Endodermal cell (in vitro differentiated cells): ENCODE measurements around the gene MTA3. TPM values are rescaled to one million over a fixed set of nuclear protein-coding genes. Genes with fewer than 3 reads are reported as not detected.

ENCODE experiments used
- DNase-seq: peaks from one replicate; pipeline ENCODE4 v3.0.0-alpha.2; 2017
- H3K27ac ChIP-seq: 2 replicates; pipeline ENCODE4 v1.5.1; 2013; ENCODE audit warnings: mild to moderate bottlenecking, low read depth, low read length, moderate library complexity
- H3K27me3 ChIP-seq: 2 replicates; pipeline ENCODE4 v1.6.1; 2013; ENCODE audit warnings: mild to moderate bottlenecking, low read length, moderate library complexity; ENCODE audit not compliant: insufficient read depth, control insufficient read depth, poor library complexity, severe bottlenecking
- H3K36me3 ChIP-seq: 2 replicates; pipeline ENCODE4 v1.7.0; 2013; ENCODE audit warnings: mild to moderate bottlenecking, low read length, moderate library complexity; ENCODE audit not compliant: control insufficient read depth, insufficient read depth
- H3K4me1 ChIP-seq: one replicate; pipeline ENCODE4 v1.7.0; 2013; ENCODE audit warnings: low read length; ENCODE audit not compliant: control insufficient read depth, insufficient read depth
- H3K4me3 ChIP-seq: 2 replicates; pipeline ENCODE4 v1.5.1; 2013; ENCODE audit warnings: mild to moderate bottlenecking, low read length, moderate library complexity
- H3K9ac ChIP-seq: 2 replicates; pipeline ENCODE4 v1.6.1; 2013; ENCODE audit warnings: mild to moderate bottlenecking, low read length, moderate library complexity; ENCODE audit not compliant: poor library complexity, severe bottlenecking; ENCODE audit errors: extremely low read depth
- H3K9me3 ChIP-seq: 2 replicates; pipeline ENCODE4 v1.6.1; 2013; ENCODE audit warnings: mild to moderate bottlenecking, low read length, moderate library complexity; ENCODE audit not compliant: control insufficient read depth
- H3K27ac Mint-ChIP-seq: 2 replicates; pipeline ENCODE4 v1.8.0; 2020; ENCODE audit warnings: mixed read lengths
- H3K27me3 Mint-ChIP-seq: 2 replicates; pipeline ENCODE4 v1.8.0; 2021; ENCODE audit warnings: mild to moderate bottlenecking, mixed read lengths; ENCODE audit not compliant: insufficient read depth
- H3K36me3 Mint-ChIP-seq: 2 replicates; pipeline ENCODE4 v1.8.0; 2020; ENCODE audit warnings: low read depth, mixed read lengths
- H3K4me1 Mint-ChIP-seq: 2 replicates; pipeline ENCODE4 v1.8.0; 2020; ENCODE audit warnings: mixed read lengths
- H3K4me3 Mint-ChIP-seq: 2 replicates; pipeline ENCODE4 v1.8.0; 2020; ENCODE audit warnings: mild to moderate bottlenecking, moderate library complexity, mixed read lengths
- H3K9me3 Mint-ChIP-seq: 2 replicates; pipeline ENCODE4 v1.8.0; 2020; ENCODE audit warnings: mild to moderate bottlenecking, mixed read lengths
- CTCF ChIP-seq: fragments of 200-600 bp; sonication (generic); conservative IDR thresholded peaks from 2 replicates; pipeline ENCODE4 v1.5.0; 2021; ENCODE audit warnings: antibody characterized with exemption, mild to moderate bottlenecking
- WGBS, 2 experiments: methylation state at CpG; one replicate each; pipeline versions ENCODE4 v1.1.5 to v1.1.7; 2013; ENCODE audit warnings: missing lambda C conversion rate in 2 of 2, mixed read lengths in 1 of 2; ENCODE audit not compliant: insufficient coverage in 1 of 2, insufficient read length in 1 of 2; 5-methylcytosine and 5-hydroxymethylcytosine counted together
- total RNA-seq, 2 donors: library from RNA; stranded (reverse); fragmentation: NEBNext Ultra II Directional in 1 of 2; extraction: Animal tissue kit (Norgen Biotek cat#: 25700) in 1 of 2; gene quantifications; 2 replicates in 1 of 2; 3 replicates in 1 of 2; pipeline ENCODE4 v1.2.1, GENCODE V29; 2021

Gene MTA3
- total RNA-seq, 2 donors from 2014 or later = 138 to 154 TPM

- H3K4me1 ChIP-seq = no peaks in the 10 kb centered on the region
- peaks cover 8% of the 10 kb centered on the region for H3K9me3 ChIP-seq
- H3K27me3 Mint-ChIP-seq = no peaks in the 10 kb centered on the region
- peaks cover 9% of the 10 kb centered on the region for H3K36me3 ChIP-seq
- 92 to 98% methylated on average over 3 of the region's 3 CpGs for WGBS, 2 experiments
- no peak overlapping the region for H3K4me3 ChIP-seq
- no peak for TF ChIP-seq CTCF
- H3K36me3 Mint-ChIP-seq = peaks cover 20% of the 10 kb centered on the region
- H3K27me3 ChIP-seq = no peaks in the 10 kb centered on the region
- H3K27ac Mint-ChIP-seq = no peak overlapping the region
- H3K9ac ChIP-seq = no peak overlapping the region
- no peak for DNase-seq
- H3K27ac ChIP-seq = no peak overlapping the region
- no peaks in the 10 kb centered on the region for H3K4me1 Mint-ChIP-seq
- H3K9me3 Mint-ChIP-seq = peaks cover 7% of the 10 kb centered on the region
- no peak overlapping the region for H3K4me3 Mint-ChIP-seq
Observed at GRCh38 chr2:42747422-42747821, 179.0 kb downstream of the MTA3 start.

GRCh38 chr2:42748840-42749239 is 180.4 kb downstream of the MTA3 start:
- no peak overlapping the region for H3K27ac ChIP-seq
- Mint-ChIP-seq H3K9me3 (no peaks in the 10 kb centered on the region), H3K27me3 (no peaks in the 10 kb centered on the region), H3K27ac (no peak overlapping the region), H3K4me1 (no peaks in the 10 kb centered on the region), H3K4me3 (no peak overlapping the region), H3K36me3 (peaks cover 11% of the 10 kb centered on the region)
- H3K4me3 ChIP-seq = no peak overlapping the region
- no peak overlapping the region for H3K9ac ChIP-seq
- TF ChIP-seq CTCF = no peak
- H3K36me3 ChIP-seq = peaks cover 6% of the 10 kb centered on the region
- no peaks in the 10 kb centered on the region for H3K27me3 ChIP-seq
- WGBS, 2 experiments = 81 to 93% methylated on average over 2 to 4 of the region's 4 CpGs
- no peaks in the 10 kb centered on the region for H3K4me1 ChIP-seq
- no peak for DNase-seq
- no peaks in the 10 kb centered on the region for H3K9me3 ChIP-seq

GRCh38 chr2:42752314-42752713 is 183.9 kb downstream of the MTA3 start:
- no peak overlapping the region for H3K9ac ChIP-seq
- Mint-ChIP-seq H3K27ac (no peak overlapping the region), H3K4me3 (no peak overlapping the region), H3K27me3 (no peaks in the 10 kb centered on the region), H3K9me3 (no peaks in the 10 kb centered on the region), H3K36me3 (peaks cover 16% of the 10 kb centered on the region), H3K4me1 (peaks cover 6% of the 10 kb centered on the region)
- 90% methylated on average over 1 to 2 of the region's 2 CpGs for WGBS, 2 experiments
- peaks cover 6% of the 10 kb centered on the region for H3K36me3 ChIP-seq
- TF ChIP-seq CTCF = no peak
- no peaks in the 10 kb centered on the region for H3K9me3 ChIP-seq
- no peaks in the 10 kb centered on the region for H3K27me3 ChIP-seq
- no peaks in the 10 kb centered on the region for H3K4me1 ChIP-seq
- no peak overlapping the region for H3K4me3 ChIP-seq
- no peak overlapping the region for H3K27ac ChIP-seq
- DNase-seq = no peak
